ENCODE measurements around the gene CPD. TPM values are rescaled to one million over a fixed set of nuclear protein-coding genes. Genes with fewer than 3 reads are reported as not detected.
"Not testable (repeated sequence)": the region's sequence is repeated elsewhere in the genome, so short reads cannot be mapped to it uniquely, and the experiment has no call there.

The CPD gene
- 25.2 TPM for polyA plus RNA-seq (ENCODE audit: insufficient read length)

DNA sequence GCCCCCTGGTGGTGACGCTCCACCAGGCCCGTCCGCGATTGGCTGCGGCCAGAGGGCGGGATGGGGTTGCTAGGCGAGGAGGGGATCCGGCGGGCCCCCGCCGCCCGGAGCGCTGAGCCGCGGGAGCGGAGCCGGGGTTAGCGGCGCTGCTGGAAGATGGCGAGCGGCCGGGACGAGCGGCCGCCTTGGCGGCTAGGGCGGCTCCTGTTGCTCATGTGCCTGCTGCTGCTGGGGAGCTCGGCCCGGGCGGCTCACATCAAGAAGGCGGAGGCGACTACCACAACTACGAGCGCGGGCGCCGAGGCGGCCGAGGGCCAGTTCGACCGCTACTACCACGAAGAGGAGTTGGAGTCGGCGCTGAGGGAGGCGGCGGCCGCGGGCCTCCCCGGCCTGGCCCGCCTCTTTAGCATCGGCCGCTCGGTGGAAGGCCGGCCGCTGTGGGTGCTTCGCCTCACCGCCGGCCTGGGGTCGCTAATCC, at the start of gene CPD:
Gene CPD (plus strand): TSS at position 103 of the 478 bp plus-strand sequence. CDS start 54 bp downstream, at position 157.
- DNase-seq: peak; percentile 97

DNA sequence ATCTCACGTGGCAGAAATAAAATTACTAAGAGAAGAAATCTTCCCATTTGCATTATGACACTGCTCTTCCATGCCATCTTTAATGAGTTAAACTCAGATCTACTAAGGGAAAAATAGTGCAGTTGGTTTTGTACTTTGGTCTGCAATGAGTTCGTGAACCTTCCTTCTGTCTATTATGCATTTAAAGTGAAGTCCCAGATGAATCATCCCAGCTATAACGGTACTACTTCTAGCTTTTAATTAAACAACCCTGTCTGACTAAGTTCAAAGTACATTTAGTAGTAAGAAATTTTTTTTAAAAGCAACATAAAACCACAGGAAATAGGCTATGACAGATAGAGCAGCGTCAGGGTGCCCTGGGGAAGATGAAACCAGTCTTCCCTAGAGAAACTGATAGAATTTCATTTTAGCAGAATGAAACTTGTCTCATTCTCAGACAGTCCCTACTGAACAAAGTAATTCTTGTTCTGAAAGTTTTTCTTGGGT, 46.6 kb upstream of the CPD start:
- DNase-seq: no peak

DNA sequence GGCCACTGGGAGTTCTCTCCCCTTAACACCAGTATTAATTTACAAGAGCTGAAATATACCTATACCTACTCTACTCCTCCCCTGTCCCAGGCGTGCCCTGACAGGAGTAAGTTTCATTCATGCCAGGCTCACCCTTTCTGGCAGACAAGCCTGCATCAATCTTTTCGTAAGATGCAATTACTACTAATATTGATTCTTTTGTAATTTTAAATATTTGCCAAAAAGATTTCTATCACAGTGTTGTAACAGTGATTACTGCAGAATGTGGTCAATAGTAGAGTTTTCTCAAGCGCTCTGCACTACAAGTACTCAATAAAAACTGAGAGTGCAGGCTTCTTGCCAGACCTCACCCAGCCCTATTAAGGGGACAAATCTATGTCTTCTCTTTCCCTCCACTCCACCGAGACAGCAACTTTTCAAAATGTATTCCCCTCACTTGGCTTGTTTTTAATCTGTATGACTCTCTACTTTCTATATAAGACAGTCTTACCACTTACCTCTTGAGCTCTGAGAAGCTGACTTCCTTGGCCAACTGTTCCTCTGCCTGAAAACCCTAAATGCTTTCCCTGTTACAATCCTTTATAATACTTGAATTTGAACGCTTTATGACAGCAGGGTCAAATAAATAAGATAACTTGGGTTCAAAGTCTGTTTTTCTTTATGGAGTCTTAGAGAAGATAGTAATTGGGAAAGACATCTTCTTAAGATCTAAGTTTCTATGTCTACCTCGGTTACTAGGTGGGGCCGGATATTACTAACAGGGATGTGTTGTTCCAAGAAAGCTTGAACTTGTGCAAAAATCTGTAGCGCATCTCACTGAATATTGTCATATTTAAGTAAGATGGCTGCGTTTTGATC, 45.0 kb upstream of the CPD start, which contains the start of gene TMIGD1:
Gene TMIGD1 (minus strand): TSS at position 555 of the 858 bp plus-strand sequence. CDS start 1,924 bp downstream, outside the sequence.
- no peak for DNase-seq

DNA sequence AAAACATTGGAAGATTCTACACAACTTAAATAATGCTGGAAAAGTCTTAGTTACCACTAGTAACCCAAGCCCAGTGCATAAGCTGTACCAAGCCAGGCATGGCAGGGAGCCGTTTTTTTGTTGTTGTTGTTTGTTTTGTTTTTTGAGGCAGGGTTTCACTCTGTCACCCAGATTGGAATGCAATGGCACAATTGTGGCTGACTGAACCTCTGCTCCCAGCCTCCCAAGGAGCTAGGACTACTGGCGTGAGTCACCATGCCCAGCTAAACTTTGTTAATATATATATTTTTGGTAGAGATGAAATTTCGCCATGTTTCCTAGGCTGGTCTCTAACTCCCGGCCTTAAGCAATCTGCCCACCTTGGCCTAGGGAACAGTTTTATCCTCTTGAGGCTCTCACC, 44.3 kb upstream of the CPD start:
- no peak for DNase-seq

DNA sequence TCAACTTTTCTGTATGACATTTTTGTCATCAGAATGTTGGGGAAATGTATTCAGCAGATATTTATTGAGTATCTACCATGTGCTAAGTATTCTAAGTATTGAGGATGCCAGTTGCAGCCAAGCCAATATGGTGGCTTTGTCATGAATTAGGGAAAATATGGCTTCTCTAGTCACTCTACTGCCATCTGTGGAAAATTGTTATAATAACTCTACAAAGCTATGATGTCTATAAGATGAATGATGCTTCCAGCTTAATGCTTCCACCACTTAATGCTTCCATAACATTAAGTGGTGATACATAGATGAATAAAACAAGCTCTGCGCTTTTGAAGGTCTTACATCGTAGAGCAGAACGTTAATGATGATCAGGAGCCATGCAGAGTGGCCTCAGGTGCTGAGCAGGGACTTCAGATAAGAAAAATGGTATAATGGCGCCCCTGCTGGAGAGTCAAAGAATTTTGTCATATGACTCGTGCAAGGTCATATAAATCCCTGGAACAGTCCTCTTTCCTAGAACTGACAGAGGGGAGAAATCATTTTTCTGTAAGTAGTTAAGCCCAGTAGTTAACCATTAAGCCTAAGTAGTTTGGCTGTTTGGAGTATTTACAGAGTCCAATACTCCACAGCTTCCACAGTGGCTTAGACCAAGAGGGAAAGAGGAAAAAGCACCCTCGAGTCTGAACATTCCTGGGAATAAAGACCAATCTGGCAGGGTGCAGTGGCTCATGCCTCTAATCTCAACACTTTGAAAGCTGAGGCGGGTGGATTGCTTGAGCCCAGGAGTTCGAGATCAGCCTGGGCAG, 42.2 kb upstream of the CPD start:
- DNase-seq: no peak

DNA sequence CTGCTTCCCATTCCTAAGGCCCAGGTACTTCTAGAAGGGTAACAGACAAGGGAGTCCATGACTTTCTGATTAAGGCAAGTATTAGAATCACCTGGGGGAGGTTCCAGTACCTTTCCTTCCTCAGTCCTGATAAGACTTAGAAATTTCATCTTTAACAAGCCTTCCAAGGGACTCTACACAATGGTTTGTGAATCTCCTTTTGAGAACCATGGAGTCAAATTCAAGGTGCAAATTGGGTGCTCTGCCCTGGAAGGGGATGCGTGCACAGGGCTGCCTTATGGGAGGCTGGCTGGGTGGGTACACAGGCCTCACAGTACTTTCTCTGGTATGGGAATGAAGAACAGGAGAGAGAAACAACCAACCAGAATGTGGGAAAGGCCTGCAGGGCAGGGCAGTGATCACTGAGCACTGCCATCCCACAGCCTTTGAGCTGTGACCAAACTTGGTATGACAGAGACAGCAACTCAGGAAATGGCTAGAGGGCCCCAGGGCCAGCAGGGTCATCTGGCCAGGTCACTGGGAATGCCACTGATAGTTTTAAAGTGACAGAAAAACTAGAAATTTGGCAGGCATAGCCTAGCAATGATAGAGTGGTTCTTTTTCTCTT, 41.2 kb upstream of the CPD start:
- no peak for DNase-seq

DNA sequence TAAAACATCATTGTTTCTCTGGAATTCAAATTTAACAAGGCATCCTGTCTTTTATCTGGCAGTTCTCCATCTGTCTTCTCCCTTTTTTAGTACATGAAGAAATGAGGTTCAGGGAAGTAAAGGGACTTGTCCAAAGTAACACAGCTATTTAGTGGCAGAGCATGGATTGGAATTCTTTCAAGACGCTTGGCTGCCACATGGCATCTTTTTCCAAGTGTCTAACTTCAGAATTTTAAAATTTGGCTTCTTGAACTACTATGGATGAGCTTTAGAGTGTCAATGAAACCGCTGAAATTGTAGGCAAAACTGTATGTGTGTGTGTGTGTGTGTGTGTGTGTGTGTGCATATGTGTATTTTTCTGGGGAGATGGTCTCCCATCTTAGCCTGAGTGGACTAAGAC, 39.6 kb upstream of the CPD start:
- no peak for DNase-seq

DNA sequence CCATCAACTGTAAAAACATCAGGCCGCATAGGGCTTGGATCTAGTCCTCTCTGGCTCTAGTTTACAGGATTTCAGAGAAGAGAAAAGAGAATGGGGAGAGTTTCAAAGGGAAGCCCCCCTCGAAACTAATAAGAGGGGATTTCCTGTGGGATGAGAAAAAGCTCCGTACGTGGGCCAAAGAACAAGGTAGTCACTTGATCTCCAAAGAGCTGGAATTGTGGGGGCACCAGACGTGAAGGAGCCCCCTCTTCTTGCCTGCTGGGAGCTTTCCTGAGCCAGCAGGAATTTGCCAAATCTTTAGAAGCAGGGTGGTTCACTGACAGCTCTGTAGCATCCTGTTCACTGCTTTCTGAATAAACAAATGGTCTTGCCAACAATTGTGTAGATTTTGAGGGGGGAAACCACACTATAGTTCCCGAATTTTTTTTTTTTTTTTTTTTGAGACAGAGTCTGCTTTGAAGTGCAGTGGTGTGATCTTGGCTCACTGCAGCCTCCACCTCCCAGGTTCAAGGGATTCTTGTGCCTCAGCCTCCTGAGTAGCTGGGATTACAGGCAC, 37.8 kb upstream of the CPD start:
- DNase-seq: no peak

DNA sequence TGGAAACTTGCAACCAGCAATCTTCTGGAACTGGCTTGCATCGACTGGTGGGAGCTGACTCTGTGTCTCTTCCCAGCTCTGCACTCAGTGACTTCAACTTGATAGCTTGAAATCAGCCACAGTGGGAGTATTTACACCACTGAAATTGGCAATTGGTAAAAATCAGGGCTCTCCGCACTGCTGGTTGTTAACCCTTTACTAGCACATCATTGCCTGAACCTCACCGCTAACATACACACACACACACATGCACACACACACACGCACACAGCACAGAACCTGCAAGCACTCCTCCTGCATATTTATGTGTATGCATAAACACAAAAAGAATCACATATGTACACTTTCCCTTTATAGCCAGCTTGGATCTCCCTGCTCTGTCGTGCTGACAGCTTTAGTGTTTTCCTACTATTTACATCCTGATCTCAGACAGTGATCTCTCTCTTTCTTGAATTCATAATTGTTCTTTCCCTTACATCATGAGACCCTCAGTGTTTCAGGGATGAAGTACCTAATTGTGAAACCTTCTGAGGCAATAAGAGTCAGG, 37.0 kb upstream of the CPD start:
- DNase-seq: no peak

DNA sequence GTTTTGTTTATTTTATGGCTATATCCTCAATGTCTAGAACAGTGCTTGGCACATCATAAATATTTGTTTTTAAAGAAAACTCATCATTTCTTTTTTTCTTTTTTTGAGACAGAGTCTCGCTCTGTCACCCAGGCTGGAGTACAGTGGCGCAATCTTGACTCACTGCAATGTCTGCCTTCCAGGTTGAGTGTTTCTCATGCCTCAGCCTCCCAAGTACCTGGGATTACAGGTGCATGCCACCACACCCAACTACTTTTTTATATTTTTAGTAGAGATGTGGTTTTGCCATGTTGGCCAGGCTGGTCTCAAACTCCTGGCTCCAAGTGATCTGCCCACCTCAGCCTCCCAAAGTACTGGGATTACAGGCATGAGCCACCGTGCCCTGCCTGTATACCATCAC, 35.5 kb upstream of the CPD start:
- DNase-seq: not testable (repeated sequence)

DNA sequence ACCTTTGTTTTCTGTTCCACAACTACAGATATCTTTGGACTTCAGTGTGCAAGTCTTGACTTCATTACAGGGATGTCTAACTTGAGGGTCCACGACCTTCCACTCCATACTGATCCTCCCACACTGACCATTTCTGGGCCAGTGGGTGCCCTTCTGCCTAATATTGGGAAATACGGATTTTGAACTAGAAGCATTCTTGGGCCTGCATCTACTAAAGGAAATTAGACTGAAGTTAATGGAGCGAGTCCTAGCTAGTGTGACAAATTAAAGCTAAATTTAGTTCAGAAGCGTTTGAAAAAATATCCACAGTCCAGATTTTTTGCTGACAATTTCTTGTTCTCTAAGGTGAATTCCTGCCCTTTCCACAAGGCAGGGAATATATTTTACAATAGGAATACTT, 34.9 kb upstream of the CPD start:
- no peak for DNase-seq

DNA sequence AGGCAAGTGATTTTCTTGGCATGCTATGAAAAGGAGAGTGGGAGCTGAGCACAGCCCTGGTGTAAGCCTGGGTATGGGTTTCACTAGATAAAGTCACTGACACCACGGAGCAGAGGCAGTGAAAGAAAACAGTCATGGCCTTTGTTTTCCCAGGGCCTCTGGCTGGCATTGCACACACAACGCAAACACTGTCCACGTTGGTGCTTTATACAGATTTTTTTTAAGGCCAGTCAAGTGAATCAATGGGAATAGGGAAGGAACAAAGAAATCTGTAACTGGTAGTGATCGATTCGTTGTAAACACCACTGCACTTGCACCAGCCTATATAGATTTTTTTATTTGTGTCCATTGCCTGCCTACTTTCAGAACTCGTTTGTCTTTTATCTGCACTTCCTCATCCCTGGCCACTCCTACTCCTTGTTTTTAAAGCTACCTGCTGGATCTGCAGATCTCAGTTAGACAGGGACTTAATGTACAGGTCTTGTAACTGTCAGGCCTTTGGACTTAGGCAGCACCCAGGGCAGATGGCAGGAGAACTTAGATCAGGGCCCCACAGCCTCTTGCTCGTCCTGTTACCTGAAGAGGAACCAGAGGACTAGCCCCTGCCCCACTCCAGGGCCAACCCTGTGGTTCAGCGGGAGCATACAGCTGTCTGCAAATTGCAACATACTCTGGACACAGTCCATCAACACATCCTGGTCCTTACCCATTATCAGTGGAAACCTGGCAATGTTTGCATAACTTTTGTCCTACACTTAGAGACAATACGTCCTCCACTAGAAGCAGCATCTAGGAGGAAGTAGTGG, 34.2 kb upstream of the CPD start:
- DNase-seq: no peak

DNA sequence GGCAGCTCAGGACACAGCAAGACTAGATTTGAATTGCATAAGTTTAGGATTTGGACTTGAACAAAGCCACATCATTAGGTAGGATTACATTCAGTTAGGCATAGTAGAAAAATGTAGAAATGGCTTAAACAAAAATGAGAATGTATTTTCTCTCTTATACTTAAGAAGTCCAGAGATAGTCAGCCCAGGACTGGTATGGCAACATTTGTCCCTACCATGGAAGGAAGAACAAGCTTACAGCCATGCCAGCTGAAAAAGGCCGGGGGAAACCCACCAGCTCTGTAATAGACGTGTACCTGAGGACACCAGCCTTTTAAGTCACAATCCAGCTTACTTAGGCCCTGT, 33.7 kb upstream of the CPD start:
- DNase-seq: no peak

DNA sequence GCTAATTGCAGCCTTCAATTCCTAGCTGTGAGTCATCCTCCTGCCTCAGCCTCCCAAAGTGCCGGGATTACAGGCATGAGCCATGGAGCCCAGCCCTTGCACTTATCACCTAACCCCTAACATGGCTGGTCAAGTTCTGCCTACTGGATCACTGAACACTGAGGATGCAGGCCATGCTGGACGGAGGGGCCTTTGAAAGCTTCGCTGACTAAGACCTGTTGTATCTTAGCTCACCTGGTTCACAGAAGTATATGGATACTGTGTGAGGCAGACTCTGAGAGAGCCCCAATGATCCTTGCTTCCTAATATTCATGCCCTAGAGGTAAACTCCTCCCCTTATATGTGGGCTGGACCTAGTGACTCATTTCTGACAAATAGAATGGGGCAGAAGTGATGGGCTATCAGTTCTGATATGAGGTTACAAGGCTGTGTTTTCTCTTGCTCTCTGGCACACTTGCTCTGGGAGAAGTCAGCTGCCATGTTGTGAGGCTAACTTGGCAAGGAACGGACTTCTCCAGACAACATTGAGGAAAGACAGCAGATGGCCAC, 33.1 kb upstream of the CPD start:
- DNase-seq: no peak

DNA sequence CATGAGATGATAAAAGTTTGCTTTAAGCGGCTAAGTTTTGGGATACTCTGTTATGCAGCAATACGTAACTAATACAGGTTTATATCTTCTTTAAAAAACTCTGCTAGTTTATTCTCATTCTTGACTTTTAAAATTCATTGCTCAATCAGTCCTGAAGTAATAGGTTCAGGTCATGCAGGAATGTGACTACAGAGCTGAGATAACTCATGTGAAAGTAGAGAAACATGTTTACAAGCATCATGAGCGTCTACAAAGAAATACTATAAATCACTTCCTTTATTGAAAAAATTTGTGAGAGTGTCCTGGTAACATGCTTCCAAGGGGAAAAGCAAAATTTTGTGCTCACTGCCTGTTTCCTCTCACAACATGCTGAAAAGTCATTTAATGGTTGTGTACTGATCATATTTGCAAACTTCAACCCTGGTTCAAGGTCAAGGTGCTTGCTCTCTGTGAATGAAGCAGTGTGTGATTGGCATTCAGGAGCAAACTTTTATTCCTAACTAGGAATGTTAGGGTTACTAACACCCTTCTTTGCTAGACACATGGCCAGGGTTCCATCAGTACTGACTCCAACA, 32.4 kb upstream of the CPD start:
- DNase-seq: no peak

DNA sequence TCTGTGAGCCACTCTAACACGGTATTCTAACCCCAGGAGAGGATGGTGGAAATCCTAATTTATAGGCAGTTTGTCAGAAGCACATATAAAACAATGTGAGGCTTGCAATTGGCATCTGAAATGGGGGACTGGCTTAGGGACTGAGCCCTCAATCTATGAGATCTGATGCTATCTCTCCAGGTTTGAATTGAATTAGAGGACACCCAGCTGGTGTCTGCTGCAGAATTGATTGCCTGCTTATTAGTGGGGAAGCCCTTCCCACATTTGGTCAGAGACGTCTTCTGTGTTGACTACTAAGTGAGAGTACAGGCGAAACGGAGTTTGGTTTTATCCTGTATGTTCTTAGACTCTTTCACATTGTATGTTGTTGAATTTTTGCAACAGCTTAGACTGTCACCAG, 31.2 kb upstream of the CPD start:
- DNase-seq: no peak

DNA sequence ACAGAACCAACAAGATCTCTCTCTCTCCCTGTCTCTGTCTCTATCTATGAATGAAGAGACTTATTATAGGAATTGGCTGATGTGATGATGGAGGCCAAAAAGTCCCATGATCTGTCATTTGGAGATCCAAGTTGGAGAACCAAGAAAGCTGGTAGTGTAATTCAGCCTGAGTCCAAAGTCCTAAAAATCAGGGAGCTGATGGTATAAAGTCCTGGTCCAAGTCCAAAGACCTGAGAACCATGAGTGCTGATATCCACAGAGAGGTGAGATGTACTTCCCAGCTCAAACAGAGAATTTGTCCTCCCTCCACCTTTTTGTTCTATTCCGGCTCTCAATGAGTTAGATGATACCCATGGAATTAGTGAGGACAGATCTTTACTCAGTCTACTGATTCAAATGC, 29.5 kb upstream of the CPD start:
- no peak for DNase-seq

DNA sequence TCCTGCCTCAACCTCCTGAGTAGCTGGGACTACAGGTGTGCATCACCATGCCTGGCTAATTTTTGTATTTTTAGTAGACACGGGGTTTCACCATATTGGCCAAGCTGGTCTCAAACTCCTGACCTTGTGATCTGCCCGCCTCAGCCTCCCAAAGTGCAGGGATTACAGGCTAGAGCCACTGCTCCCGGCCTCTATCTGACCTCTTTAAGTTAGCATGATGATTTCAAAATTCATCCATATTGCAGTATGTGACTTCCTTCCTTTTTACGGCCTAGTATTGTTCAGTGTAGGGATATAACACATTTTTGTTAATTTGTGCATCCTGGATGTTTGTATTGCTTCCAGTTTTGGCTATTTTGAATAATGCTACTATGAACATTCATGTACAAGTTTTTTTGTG, 27.5 kb upstream of the CPD start:
- not testable (repeated sequence) for DNase-seq

DNA sequence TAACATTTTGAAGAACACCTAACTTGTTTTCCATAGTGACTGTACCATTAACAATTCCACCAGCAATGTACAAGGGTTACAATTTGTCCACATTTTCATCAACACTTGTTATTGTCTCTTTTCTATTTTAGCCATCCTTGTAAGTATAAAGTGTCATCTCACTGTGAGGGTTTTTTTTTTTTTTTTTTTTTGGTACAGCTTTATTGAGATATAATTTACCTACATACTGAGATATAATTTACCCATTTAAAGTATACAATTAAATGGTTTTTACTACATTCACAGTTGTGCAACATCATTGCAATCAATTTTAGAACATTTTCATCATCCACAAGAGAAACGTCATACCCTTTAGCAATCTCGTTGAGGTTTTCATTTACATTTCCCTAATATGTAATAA, 27.0 kb upstream of the CPD start:
- DNase-seq: no peak

DNA sequence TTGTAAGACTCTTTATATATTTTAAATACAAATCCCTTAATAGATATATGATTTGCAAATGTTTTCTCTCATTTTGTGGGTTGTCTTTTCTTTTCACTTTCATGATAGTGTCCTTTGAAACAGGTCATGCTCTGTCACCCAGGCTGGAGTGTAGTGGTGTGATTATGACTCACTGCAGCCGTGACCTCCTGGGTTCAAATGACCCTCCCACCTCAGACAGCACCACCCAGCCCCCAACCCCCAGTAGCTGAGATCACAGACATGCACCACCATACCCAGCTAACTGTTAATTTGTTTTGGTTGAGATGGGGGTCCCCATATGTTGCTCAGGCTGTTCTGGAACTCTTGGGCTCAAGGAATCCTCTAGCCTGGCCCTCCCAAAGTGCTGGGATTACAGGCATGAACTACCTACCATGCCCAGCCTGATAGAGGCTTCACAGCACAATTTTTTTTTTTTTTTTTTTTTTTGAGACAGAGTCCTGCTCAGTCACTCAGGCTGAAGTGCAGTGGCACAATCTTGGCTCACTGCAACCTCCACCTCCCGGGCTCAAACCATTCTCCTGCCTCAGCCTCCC, 26.4 kb upstream of the CPD start:
- DNase-seq: no peak

Measured in hindlimb muscle (tissue), 1 donor.